G401.6 (cell line): Measurements from ENCODE around the gene MRPL33.
A peak's percentile ranks its signal among the peaks of the same experiment; 100 is the strongest.

Experiments used
- FAIRE-seq: peaks from 2 replicates; lab custom pipeline; 2012; peaks lifted over from hg19 to GRCh38; lab: Jason Lieb, UNC

Gene MRPL33

DNA sequence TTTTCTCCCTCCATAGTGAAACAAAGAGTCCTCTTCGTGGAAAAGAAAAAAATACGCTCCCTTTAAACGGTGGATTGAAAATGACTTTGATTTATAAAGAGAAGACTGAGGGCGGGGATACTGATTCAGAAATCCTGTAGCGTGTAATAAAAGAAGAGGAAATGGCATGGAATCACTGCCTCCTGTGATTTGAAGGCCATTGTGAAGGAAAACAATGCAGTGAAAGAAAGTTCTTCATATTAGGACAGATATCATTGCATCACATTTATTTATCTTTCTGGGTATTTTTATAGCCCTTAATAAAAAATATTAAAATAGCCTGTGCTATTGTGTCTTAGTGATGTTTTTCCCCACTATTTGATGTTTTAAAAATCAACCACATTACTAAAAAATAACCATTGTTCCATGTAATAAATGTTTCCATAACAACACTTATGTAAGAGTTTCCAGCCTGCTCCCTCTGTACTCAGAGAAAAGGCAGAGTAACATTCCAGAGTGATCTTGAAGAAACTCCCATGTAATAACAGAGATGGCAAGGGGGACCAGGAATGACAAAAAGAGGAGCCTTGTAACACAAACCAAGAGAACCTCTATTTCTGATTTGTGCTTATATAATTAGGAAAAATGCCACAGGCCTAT lies 8.0 kb downstream of the MRPL33 start:
- no peak for FAIRE-seq

DNA sequence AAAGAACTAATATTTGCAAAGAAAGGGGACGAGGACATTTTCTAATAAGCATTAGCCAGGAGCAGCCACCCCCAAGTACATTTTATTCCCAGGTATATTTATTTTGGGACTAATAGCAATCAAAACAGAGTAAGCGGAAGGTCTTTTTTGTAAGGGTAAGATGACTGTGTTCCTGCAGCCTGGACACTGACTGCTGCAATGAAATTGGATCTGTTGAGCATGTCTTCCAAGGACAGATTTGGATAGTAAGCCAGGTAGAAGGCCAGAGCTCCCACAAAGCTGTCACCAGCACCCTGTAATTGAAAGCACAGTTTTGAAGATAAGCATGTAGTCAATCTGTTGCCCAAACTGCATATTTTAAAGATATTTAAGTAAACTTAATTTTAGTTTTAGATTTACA lies 10.0 kb downstream of the MRPL33 start:
- no peak for FAIRE-seq

DNA sequence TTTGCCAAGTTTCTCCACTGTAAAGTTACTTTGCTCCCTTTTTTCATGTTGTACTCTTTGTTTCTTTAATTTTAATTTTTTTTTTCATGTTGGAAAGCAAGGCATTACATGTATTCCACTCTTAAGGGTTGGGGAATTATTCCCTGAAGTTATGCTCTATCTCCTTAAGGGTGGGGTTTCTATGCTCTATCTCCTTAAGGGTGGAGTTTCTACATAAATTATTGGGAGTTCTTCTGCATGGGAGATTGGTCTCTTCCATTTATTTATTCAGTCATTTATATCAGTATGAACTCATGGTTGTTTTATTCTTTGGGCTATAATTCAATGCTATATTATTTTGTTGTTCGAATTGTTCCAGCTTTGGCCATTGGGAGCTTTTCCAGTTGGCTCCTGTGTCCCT lies 11.2 kb downstream of the MRPL33 start:
- FAIRE-seq: no peak

DNA sequence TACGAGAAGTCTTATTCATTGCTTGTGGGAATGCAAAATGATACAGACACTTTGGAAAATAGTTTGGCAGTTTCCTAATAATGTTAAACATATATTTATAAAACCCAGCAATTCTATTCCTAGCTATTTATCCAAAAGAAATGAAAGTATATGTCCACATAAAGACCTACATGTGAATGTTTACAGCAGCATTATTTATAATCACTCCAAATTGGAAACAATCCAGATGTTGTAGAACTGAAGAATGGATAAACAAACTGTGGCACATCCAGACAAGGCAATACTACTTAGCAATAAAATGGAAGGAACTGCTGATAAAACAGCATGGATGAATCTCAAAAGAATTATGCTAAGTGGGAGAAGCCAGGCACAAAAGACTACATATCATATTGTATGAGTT lies 19.3 kb downstream of the MRPL33 start:
- no peak for FAIRE-seq

DNA sequence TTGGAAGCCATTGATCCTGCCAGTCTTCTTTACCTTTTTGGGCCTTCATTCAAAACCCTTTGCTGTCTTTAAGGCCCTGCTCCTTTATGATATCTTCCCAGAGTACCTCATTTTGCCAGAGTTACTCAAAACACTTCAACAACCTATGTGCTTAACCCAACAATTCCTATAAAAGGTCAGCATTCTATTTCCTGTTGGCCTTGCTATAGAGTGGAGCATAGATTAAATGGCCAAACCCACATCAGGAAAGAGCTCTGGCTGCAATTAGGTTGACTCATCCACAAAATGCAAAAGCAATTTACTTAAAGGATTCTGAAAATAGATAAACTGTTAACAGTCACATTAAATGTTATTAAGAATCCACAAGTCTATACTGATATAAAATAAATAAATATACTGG lies 21.2 kb downstream of the MRPL33 start:
- FAIRE-seq: no peak

DNA sequence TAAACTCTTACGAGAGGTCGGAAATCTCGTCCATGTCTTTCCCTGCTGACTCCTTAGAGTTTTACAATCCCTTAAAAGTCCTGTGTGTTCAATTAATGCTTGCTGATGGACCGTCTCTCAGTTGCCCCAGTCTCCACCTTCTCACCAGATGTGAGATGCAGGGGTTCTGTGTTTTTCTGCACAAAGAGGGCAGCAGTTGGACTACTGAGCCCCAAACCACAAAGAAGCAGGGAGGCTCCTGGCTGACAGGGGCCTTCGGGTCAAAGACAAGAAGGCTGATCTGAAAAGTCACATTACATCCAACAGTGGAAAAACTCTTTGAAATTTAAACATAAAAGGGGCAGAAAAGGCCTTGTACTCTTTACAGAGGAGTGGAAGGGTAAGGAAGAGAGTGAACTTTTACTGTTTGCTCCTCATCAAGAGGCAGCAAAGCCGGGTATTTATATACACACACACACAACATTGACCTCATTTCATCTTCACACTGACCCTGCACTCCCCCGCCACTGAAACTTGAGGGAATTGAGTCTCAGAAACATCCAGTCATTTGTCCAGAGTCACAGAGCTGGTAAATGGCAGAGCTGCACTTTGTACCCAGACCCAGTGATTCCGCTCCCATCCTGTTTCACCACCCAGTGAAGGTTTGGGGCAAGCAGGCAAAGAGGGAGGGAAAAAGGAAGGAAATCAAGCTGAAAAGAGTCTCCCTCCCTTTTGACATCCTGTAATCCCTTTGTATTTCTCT lies 23.7 kb downstream of the MRPL33 start:
- FAIRE-seq: no peak

DNA sequence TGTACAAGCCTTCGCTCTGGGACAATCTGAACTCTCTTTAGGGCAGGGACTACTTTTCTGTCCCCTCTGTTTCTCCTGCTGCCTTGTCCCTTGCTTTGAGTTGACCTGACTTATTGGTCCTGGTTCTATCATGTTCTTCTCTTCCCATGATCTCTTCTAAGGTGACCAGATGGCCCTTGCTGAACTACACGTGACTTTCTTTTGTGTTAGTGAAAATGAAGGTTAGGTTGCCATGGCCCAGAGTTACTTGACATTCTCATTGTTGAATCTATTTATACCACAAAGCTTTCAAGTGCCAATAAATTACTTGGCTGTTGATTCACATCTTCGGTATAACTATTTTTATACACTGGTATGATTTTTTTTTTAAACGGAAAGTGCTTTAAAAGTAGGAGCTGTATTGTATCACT lies 24.4 kb downstream of the MRPL33 start:
- FAIRE-seq: no peak

DNA sequence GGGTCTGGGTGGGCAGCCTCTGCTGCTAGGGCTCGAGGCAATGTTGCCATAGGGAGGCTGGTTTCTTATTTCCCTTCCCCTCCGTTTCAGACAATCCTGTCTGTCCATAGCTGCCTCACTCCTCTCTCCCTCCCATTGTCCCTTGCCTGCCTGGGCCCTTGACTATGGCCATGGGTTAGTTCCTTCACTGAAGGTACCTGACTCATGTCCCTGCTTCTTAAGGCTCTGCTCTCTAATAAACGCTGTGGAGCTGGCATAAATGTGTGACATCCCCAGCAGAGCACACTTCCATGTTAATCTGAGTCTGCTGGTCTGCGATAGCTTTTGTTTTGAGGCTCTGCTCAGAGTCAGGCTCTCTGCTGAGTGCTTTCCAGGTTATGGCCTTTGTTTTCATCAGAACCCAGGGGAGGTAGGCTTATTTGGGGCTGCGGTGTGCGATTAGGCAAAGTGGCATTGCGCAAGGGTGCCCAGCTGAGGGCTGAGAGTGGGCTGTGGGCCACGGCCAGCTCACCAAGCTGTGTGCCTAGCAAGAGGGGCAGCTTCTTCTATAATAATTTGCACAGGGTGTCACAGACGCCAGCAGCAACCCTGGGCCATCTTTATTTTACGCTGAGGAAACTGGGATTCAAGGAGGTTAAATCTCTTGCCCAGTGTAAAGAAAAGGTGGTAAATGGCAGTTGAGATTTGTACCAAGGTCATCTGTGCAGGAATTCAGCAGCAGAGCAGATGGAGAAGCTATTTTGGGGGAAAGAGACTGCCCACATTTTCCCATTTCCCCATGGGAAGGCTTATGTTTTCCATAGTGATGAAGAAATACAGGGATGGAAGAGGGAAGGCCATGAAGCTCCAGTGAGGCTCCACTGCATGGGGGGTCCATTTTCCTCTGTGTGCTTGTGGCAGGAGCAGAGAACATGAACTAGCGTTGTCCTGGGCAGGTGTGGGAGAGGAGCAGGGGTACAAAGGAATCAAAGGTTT lies 25.6 kb downstream of the MRPL33 start:
- FAIRE-seq: no peak

DNA sequence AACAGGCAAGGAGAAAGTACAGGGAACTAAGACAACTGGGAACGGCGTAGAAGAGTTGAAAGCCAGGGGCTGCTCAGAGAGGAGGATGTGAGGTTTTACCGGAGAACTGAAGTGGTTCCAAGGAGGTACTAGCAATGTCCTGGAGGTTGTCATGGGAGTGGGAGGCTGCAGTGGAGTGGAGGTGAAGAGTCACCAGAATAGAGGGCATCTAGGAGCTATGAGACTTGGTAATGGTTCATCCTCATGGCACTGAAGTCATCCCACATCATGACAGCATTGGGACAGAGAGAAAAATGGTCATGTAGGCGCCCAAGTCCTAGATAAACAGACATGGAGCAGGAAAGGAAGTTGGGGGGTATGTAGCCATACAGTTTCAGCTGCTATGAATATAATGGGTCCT lies 26.3 kb downstream of the MRPL33 start:
- FAIRE-seq: no peak

DNA sequence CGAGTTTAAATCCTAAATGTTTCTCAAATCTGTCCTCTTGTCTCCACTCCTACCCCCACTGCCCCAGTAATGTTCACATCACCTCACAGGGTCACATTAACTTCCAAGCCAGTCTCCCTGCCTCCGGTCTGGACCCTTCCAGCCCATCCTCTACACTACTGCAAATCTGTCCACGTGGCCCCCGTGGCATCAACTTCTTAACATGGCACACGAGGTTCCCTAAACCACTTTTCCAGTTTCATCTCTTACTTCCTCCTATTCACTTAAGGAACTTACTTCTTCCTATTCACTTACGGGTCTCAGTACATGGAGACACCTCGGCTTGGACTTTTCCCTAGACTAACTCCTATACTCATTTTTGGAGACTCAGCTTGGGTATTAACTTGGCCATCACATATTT lies 27.0 kb downstream of the MRPL33 start:
- FAIRE-seq: no peak

DNA sequence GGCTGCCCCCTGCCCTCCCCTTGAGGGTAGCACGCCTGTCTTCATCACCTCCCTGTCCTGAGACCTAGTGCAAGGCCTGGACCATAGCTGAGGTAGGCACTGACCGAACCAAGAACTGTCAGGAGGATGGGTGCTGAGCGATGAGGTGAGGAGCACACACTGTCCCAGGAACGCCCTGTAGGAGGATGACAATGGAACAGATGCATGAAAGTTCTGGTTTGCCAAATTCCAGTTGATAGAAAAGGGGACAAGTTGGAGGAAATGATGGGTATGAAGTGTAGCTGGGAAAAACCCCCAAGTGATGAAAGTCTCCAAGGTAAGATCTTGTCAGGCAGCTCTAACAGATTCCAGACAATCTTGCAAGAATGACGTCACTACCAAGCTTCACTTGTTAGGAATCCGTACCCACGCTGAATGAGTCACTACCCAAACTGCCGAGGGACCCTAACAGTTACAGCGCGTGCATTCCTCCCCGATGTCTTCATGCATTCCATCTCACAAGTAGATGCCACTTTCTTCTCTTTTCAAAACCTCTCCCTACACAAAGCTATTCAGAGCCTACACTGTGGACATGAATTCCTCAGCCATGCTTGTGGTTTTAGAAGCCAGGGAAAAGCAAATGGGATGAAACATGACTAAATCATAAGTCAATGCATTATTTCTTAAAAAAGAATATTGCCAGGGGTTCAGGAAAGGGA lies 27.6 kb downstream of the MRPL33 start:
- no peak for FAIRE-seq

DNA sequence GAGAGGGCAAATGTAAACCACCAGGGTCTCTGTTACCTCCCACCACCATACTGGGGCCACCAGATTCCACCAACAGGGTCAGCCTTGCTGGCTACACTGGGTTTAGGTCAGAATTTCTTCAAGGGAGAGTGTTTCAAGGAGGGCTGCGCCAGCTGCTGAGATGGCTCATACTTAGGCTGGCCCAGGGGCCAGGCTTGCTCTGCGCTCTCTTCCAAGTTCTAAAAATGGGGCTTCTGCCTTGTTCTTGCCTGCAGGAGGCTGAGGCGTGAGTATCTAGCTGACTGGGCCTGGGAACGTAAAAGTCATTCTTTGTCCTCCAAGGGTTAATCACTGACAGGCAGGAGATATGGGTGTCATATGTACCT lies 28.1 kb downstream of the MRPL33 start:
- FAIRE-seq: no peak

DNA sequence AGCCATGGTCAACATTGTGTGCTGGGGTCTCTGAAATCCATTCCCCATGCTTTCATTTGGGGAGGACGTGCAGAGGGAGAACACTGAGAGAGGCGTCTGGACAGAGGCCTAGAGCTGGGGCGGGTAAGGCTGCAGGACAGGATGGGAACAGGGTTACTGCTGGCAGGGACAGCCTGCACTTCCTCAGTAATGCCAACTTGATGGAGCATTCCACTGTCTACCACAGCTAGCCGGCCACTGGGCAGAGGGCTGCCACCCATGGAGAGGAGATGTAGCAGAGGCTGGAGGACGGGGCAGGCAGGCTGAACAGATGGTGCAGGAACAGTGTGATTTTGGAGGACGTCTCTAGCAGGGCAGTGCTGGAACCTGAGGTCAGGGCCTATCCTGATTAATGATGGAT lies 29.3 kb downstream of the MRPL33 start:
- no peak for FAIRE-seq

DNA sequence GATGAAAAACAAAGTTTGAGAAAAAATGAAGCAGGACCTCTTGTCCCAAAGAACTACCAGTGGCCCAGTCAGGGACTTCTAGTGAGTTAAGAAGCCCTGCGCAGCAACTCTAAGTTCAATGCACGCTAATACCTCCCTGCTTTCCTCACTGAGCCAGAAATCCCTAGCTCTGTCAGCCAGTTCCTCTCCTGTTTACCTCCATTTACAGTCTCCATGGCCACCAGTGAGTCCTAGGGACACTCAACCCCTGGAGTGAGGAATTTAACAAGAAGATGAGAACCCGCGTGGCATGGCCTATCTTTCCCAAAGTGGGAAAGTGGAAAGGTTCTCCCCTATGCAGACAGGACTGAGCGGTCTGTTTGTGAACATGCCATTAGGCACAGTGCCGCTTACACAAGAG lies 31.0 kb downstream of the MRPL33 start:
- FAIRE-seq: no peak

DNA sequence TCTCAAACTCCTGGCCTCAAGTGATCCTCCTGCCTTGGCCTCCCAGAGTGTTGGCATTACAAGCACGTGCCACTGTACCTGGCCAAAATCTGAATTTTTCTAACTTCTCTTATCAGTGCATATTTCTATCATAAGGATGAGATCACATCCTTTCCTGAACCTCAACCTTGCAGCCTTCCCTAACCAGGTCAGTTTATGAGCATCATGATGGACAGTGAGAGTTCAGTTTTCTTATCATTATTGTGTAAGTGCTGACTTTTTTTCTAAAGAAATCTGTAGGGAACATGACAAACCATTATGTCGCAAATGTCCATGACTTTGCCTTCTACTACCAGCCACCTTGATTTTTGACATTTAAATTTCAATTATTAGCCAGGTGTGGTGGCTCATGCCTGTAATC lies 31.5 kb downstream of the MRPL33 start:
- no peak for FAIRE-seq

DNA sequence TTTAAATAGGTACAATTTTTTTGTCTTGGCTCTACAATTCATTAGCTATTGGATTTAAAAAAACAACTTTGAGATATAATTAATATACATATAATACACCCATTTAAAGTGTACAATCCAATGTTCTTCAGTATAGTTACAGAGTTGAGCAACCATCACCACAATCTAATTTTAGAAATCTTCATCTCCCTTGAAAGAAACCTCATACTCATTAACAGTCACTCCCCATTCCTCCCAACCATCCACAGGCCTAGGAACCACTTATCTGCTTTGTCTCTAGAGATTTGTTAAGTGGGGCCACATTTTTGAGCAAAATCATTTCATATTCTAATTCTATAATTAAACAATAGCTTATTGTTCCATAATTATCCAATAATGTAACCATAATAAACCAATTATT lies 32.6 kb downstream of the MRPL33 start:
- FAIRE-seq: no peak

DNA sequence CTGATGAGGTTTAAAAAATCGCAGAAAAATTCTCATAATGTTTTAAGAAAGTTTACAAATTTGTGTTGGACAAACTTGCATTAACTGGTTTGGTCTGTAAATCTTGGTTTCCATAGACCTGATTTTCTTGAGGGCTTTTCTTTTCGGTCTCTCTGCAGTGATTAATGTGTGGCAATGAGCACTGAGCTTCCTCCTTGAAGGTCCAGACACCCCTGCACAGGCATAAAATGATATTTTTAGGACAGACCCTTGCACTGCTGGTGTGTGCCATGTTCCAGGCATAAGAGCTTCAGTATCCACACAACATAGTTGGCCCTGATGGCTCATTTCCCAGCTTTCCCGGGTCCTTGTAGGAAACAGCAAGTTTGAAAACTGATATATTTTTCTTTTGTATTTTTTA lies 33.7 kb downstream of the MRPL33 start:
- no peak for FAIRE-seq

DNA sequence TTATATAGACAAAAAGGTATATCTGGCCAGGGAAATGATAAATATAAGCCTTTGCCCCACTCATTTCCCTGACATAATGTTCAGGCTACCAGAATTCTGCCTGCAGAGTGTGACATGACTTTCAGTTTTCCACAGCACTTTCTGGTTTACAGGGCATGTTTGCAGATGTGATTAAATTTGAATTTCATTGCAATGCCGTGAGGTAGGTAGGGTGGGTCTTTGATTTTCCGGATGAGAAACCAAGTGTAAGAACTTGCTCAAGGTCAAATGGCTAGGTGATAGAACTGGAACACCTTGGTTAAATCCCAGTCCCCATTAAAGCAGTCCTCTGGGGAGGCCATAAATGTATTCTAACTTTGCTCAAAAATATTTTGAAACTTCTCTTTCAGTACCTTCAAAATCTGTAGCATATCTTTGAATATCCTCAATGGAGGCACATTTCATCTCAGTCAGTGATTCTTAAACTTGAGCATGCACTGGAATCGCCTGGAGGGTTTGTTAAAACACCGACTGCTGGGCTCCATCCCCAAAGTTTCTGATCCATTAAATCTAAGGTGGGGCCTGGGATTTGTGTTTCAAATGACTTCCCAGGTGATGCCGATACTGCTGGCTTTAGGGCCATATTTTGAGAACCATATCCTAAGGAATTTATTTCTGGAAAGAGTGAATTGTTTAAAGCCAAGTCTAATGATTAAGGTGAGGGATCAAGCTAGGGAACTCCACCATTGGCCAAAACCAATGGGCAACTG lies 35.0 kb downstream of the MRPL33 start:
- FAIRE-seq: no peak

DNA sequence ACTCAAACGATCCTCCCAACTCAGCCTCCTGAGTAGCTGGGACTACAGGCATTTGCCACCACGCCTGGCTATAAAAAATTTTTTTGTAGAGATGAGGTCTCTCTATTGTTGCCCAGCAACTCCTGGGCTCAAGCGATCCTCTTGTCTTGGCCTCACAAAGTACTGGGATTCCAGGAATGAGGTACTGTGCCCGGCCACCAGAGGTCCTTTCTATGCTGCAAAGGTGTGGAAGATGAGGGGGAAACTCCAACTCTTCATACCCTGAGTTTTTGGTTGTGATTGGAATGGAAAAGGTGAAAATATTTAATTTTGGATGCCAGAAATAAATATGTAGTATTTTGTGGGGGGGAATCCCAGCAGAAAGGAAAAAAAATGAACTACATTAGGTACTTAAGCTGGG lies 36.0 kb downstream of the MRPL33 start:
- FAIRE-seq: peak; percentile 39

DNA sequence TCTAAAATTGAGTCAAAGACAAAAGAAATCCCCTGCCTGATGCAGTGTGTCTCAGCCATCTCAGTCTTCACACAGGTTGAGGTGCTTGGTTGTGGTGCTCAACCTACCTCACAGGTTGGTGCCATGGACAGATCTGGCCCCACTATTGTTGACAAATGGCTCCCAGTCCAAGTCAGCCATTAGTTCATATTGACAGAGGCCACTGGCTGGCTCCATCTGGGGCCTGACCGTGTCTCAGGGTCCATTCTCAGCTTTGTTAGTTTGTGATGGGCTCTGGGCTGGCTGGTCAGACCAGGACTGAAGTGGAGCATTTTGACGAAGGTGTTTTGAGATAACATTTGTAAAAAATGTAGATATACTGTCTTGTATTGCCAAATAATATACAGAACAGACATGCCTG lies 36.9 kb downstream of the MRPL33 start:
- no peak for FAIRE-seq

DNA sequence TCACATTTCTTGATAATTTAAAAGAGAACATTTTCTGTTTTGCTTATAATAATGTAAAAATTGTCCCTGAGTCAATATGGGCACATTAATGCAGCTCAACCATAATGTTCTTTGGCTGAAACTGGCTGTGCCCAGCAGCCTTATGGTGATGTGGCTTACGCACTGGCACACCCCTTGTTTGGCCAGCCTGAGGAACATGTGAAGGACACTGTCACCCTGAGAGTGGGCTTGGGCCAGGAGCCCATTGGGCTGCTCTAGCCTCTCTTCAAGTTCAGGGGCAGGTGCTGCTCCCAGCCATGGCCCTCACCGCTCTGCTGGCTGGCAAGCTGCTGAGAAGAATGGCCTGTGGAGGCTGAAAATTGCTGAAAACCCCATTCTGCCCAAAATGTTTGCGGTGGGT lies 37.5 kb downstream of the MRPL33 start:
- FAIRE-seq: no peak

DNA sequence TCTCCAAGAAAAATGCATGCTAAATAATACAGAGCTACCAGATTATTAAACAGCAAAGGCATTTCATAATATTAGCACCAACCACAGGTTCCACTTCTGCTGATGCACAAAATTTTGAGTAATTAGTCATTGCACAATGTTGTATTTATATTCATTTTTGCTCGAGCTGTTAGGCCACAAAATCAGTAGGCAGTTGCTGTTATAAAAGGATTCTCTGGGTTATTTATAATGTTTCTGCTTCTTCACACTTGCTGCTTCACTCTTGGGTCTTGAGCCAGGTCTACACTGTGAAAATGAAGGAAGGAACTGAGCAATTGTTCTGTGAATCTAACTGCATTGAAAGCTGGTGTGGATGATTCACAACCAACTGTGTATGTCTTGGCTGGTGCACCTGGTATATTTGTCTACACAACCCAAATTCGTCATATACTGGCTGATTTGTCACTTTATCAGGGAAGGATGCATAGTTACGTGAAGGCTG lies 38.3 kb downstream of the MRPL33 start:
- no peak for FAIRE-seq
